K562 (cell line): Measurements from ENCODE around the gene TIMP2. TPM values are rescaled to one million over a fixed set of nuclear protein-coding genes. Genes with fewer than 3 reads are reported as not detected.

Experiments
- ATAC-seq: fragments of 200-7000 bp; cut with Tn5 transposase; 3 replicates; pipeline ENCODE4 v1.9.1; 2020; ENCODE audit warnings: moderate library complexity
- BruUV-seq: library from RNA; stranded (reverse); fragments of 400-500 nt; replicated peaks from 2 replicates; lab custom pipeline; 2021; lab: Mats Ljungman, UMichigan
- CTCF ChIA-PET: fragments of 300-600 bp; formaldehyde crosslinking; extraction: SDS; loops from one replicate; lab custom pipeline; 2021; ENCODE audit warnings: low intra/inter-chr PET ratio; lab: Yijun Ruan, JAX
- POLR2A ChIA-PET: fragments of 300-600, 350-650 bp; sonication (Branson Sonifier 250); formaldehyde crosslinking; extraction: SDS; loops from one replicate; lab custom pipeline; 2021; ENCODE audit warnings: antibody characterized with exemption, inconsistent platforms; lab: Yijun Ruan, JAX
- DNase-seq, 4 experiments: peaks; one replicate each; pipeline versions ENCODE4 v3.0.0 to v3.0.0-alpha.2; 2011 to 2018; ENCODE audit warnings: low spot score in 3 of 4, mixed read lengths in 3 of 4; ENCODE audit errors: extremely low read depth in 1 of 4
- FAIRE-seq: peaks from 2 replicates; lab custom pipeline; 2011; peaks lifted over from hg19 to GRCh38; lab: Jason Lieb, UNC
- H2AFZ ChIP-seq: 2 replicates; pipeline ENCODE4 v1.6.0; 2011; ENCODE audit warnings: low read depth, low read length, control low read depth, inconsistent platforms
- H3K27ac ChIP-seq: fragments of 200-600 bp; 3 replicates; pipeline ENCODE4 v1.8.0; 2011; ENCODE audit warnings: low read depth, mild to moderate bottlenecking, control low read depth, inconsistent platforms, low read length, moderate library complexity, mixed read lengths; ENCODE audit errors: extremely low read depth
- H3K27me3 ChIP-seq, 2 experiments: fragments of 300-600 bp in 1 of 2; 2 replicates in 1 of 2; 3 replicates in 1 of 2; pipeline versions ENCODE4 v1.6.0 to v1.8.0; 2011; ENCODE audit warnings: inconsistent platforms in 2 of 2, low read length in 2 of 2, mild to moderate bottlenecking in 1 of 2, mixed read lengths in 1 of 2, moderate library complexity in 1 of 2; ENCODE audit not compliant: control insufficient read depth in 2 of 2, insufficient read depth in 2 of 2
- H3K36me3 ChIP-seq: fragments of 300-600 bp; 3 replicates; pipeline ENCODE4 v1.8.0; 2011; ENCODE audit warnings: mild to moderate bottlenecking, low read length, inconsistent platforms; ENCODE audit not compliant: control insufficient read depth, insufficient read depth
- H3K4me1 ChIP-seq, 2 experiments: fragments of 200-600 bp in 1 of 2; replicated peaks in 1 of 2; 2 replicates in 1 of 2; 3 replicates in 1 of 2; pipeline versions ENCODE4 v1.5.1 to v1.8.0; 2011; ENCODE audit warnings: inconsistent platforms in 2 of 2, low read length in 2 of 2, mild to moderate bottlenecking in 1 of 2, mixed read lengths in 1 of 2, moderate library complexity in 1 of 2; ENCODE audit not compliant: control insufficient read depth in 2 of 2, insufficient read depth in 2 of 2
- H3K4me2 ChIP-seq: 2 replicates; pipeline ENCODE4 v1.6.1; 2011; ENCODE audit warnings: low read length, control low read depth, inconsistent platforms, mixed read lengths; ENCODE audit not compliant: insufficient read depth
- H3K4me3 ChIP-seq: fragments of 200-600 bp; sonication (generic), shearing (Covaris generic); 2 replicates; pipeline ENCODE4 v1.5.1; 2016; ENCODE audit warnings: control low read depth, inconsistent platforms
- H3K79me2 ChIP-seq: fragments of 200-600 bp; 3 replicates; pipeline ENCODE4 v1.8.0; 2011; ENCODE audit warnings: low read length, inconsistent platforms; ENCODE audit not compliant: control insufficient read depth, insufficient read depth
- H3K9ac ChIP-seq, 2 experiments: 2 replicates each; pipeline versions ENCODE4 v1.6.0 to v1.6.1; 2011; ENCODE audit warnings: low read depth in 2 of 2, low read length in 2 of 2, control low read depth in 1 of 2, inconsistent platforms in 1 of 2, mild to moderate bottlenecking in 1 of 2, mixed read lengths in 1 of 2; ENCODE audit not compliant: insufficient read depth in 1 of 2
- H3K9me1 ChIP-seq: one replicate; pipeline ENCODE4 v1.6.0; 2011; ENCODE audit warnings: inconsistent platforms, mild to moderate bottlenecking, low read length, moderate library complexity; ENCODE audit not compliant: control insufficient read depth, insufficient read depth
- H3K9me3 ChIP-seq: replicated peaks from 2 replicates; pipeline ENCODE4 v1.5.1; 2011; ENCODE audit warnings: low read depth, low read length, inconsistent platforms; ENCODE audit not compliant: control insufficient read depth, insufficient read depth
- H4K20me1 ChIP-seq: replicated peaks from 2 replicates; pipeline ENCODE4 v1.6.1; 2011; ENCODE audit warnings: low read length, inconsistent platforms, mixed read lengths; ENCODE audit not compliant: control insufficient read depth, insufficient read depth
- HDAC2 ChIP-seq: fragments of 450-650 bp; IDR thresholded peaks from 2 replicates; pipeline ENCODE4 v1.6.1; 2016; ENCODE audit warnings: mild to moderate bottlenecking
- MAFK ChIP-seq: IDR thresholded peaks from 2 replicates; pipeline ENCODE4 v1.6.1; 2011; ENCODE audit warnings: low read length, improper control_type of control experiment
- NFATC3 ChIP-seq: fragments of 450-650 bp; IDR thresholded peaks from 2 replicates; pipeline ENCODE4 v1.6.1; 2017; ENCODE audit warnings: mild to moderate bottlenecking
- POLR2G ChIP-seq: fragments of 200-400 bp; formaldehyde crosslinking; IDR thresholded peaks from 2 replicates; pipeline ENCODE4 v1.6.1; 2017; ENCODE audit warnings: low read depth, mild to moderate bottlenecking, antibody characterized with exemption, low read length, moderate library complexity
- ZNF551 ChIP-seq: fragments of 250-450 bp; sonication (Bioruptor Pico); IDR thresholded peaks from 2 replicates; pipeline ENCODE4 v1.5.0; 2021; ENCODE audit warnings: mild to moderate bottlenecking, moderate library complexity
- WGBS: fragments of 100-300 bp; shearing (Covaris generic); methylation state at CpG from one replicate; pipeline ENCODE4 v1.1.6; 2016; ENCODE audit warnings: low coverage, mixed read lengths; ENCODE audit not compliant: insufficient coverage; ENCODE audit errors: missing lambda C conversion rate; 5-methylcytosine and 5-hydroxymethylcytosine counted together
- in situ Hi-C: fragments of 300-500 bp; cut with MboI; formaldehyde crosslinking; loops from 4 replicates; pipeline ENCODE4 v1.15.0; 2018; ENCODE audit warnings: inconsistent platforms, mixed read lengths
- intact Hi-C: fragments of 100-400 bp; cut with micrococcal nuclease; formaldehyde crosslinking; loops from 2 replicates; pipeline ENCODE4 v1.14.2; 2022
- polyA plus RNA-seq, 8 experiments: library from polyadenylated mRNA; depleted of rRNA in 4 of 8; stranded (reverse) in 5 of 8; unstranded in 3 of 8; fragments of >200 nt; fragmentation: Nextera tagmentation in 2 of 8; fragmentation: Illumina TruSeq in 1 of 8; extraction: Ambion mirVana in 2 of 8; extraction: Trizol in 1 of 8; gene quantifications; 2 replicates each; pipeline versions ENCODE4 v1.2.1 to v1.2.3, GENCODE V29; 2011 to 2014; ENCODE audit warnings: inconsistent platforms in 1 of 8, missing spikeins in 1 of 8
- total RNA-seq, 7 experiments: library from RNA; depleted of rRNA in 6 of 7; stranded (reverse); fragments of >200 nt in 6 of 7; fragmentation: Illumina TruSeq in 2 of 7; extraction: Trizol in 2 of 7; gene quantifications; 2 replicates each; pipeline versions ENCODE4 v1.2.1 to v1.2.3, GENCODE V29; 2011 to 2021; ENCODE audit warnings: low replicate concordance in 1 of 7

Gene TIMP2
- total and polyA plus RNA-seq, 9 of the 15 experiments (the other 6 are each of a cell fraction or from before 2014, with no cell fraction given), result 0.55 TPM; not detected in 8

- H3K36me3 ChIP-seq, result peaks cover 91% of the 10 kb centered on the region
- intact Hi-C loops, result no loop called here
- DNase-seq, result no peak
Observed at GRCh38 chr17:78804777-78805176, 120.4 kb downstream of the TIMP2 start.

GRCh38 chr17:78803186-78803845 lies 121.9 kb downstream of the TIMP2 start:
- Histone ChIP-seq H3K4me3 (no peak overlapping the region), H3K79me2 (no peaks in the 10 kb centered on the region), H3K9ac (no peak overlapping the region), H4K20me1 (peaks cover 6% of the 10 kb centered on the region; the same call in 1 of the 2 replicates), H3K4me1 (no peaks in the 10 kb centered on the region; a peak in 1 of 5 replicates), H3K4me2 (no peak overlapping the region), H3K27me3 (no peaks in the 10 kb centered on the region), H3K36me3 (peaks cover 91% of the 10 kb centered on the region), H2AFZ (no peak overlapping the region), H3K27ac (no peak overlapping the region), H3K9me1 (no peaks in the 10 kb centered on the region), H3K9me3 (no peaks in the 10 kb centered on the region)
- in situ Hi-C loops, result no loop called here
- intact Hi-C loops, result no loop called here
- CTCF ChIA-PET, result no interaction called here
- 91% methylated on average over 14 of the region's 21 CpGs for WGBS
- BruUV-seq, result no TSS peak
- TF ChIP-seq ZNF551 (CRISPR knock-in tag) (no peak), POLR2G (0 out of 2 replicates have a peak, but pooled peaks have one; percentile 37)
- no peak for DNase-seq
- POLR2A ChIA-PET, result no interaction called here
- ATAC-seq, result no peak
- FAIRE-seq, result no peak

More at GRCh38 chr17:78804777-78805176, 120.4 kb downstream of the TIMP2 start:
- in situ Hi-C loops, result no loop called here
- H2AFZ ChIP-seq, result no peak overlapping the region
- no peaks in the 10 kb centered on the region for H3K79me2 ChIP-seq
- TF ChIP-seq NFATC3 (no peak), HDAC2 (no peak), MAFK (no peak)
- TF ChIP-seq, all 486 proteins: peak for 0
- no peaks in the 10 kb centered on the region; a peak in 1 of 5 replicates for H3K4me1 ChIP-seq
- POLR2A ChIA-PET, result interaction anchor here (3.3 kb wide), 1 partner anchor 20 kb away, joined by 16 read pairs; no protein-coding TSS in a partner anchor
- no peak overlapping the region for H3K27ac ChIP-seq
- peak; percentile 11 for FAIRE-seq
- no peaks in the 10 kb centered on the region for H4K20me1 ChIP-seq
- no peaks in the 10 kb centered on the region for H3K9me1 ChIP-seq
- H3K9me3 ChIP-seq, result no peaks in the 10 kb centered on the region
- no TSS peak for BruUV-seq
- no peak overlapping the region for H3K9ac ChIP-seq
- no peak for ATAC-seq
- no peak overlapping the region for H3K4me2 ChIP-seq
- H3K4me3 ChIP-seq, result no peak overlapping the region
- 95% methylated on average over 11 of the region's 11 CpGs for WGBS
- no peaks in the 10 kb centered on the region for H3K27me3 ChIP-seq
- CTCF ChIA-PET, result no interaction called here

Other genes with a start within 250 kb of the TIMP2 start
- 15.0 and 15.1 TPM in 2 replicates for gene CYTH1, start 143.1 kb downstream of the TIMP2 start, total RNA-seq (2014; rRNA removed)
- gene CYTH1, start 143.1 kb downstream of the TIMP2 start, total RNA-seq (2014; rRNA removed; fragmentation: Illumina TruSeq; extraction: Trizol), result 16.8 and 18.3 TPM in 2 replicates
- 19.6 and 21.2 TPM in 2 replicates for gene CYTH1, start 143.1 kb downstream of the TIMP2 start, total RNA-seq (2015; rRNA removed; fragmentation: Illumina TruSeq; extraction: Trizol)
- gene CYTH1, start 143.1 kb downstream of the TIMP2 start, total RNA-seq (2021), result 24.4 and 27.7 TPM in 2 replicates
- 16.1 and 16.5 TPM in 2 replicates for gene CYTH1, start 143.1 kb downstream of the TIMP2 start, polyA plus RNA-seq (2011; rRNA removed)
- 20.5 and 24.1 TPM in 2 replicates for gene CYTH1, start 143.1 kb downstream of the TIMP2 start, polyA plus RNA-seq (2014; fragmentation: Illumina TruSeq; extraction: Trizol)
- gene CYTH1, start 143.1 kb downstream of the TIMP2 start, polyA plus RNA-seq (2014; fragmentation: Nextera tagmentation; extraction: Ambion mirVana), result under 1 TPM; 0.52 to 0.70 TPM
- 25.1 and 25.4 TPM in 2 replicates for gene CYTH1, start 143.1 kb downstream of the TIMP2 start, polyA plus RNA-seq (2014; rRNA removed)
- 15.1 and 18.3 TPM in 2 replicates for gene USP36, start 84.6 kb downstream of the TIMP2 start, total RNA-seq (2014; rRNA removed)
- gene USP36, start 84.6 kb downstream of the TIMP2 start, total RNA-seq (2014; rRNA removed; fragmentation: Illumina TruSeq; extraction: Trizol), result 23.7 and 29.8 TPM in 2 replicates
- gene USP36, start 84.6 kb downstream of the TIMP2 start, total RNA-seq (2015; rRNA removed; fragmentation: Illumina TruSeq; extraction: Trizol), result 18.5 and 20.8 TPM in 2 replicates
- 66.8 and 72.8 TPM in 2 replicates for gene USP36, start 84.6 kb downstream of the TIMP2 start, total RNA-seq (2021)
- gene USP36, start 84.6 kb downstream of the TIMP2 start, polyA plus RNA-seq (2011; rRNA removed), result 22.5 and 34.0 TPM in 2 replicates
- 45.9 and 47.4 TPM in 2 replicates for gene USP36, start 84.6 kb downstream of the TIMP2 start, polyA plus RNA-seq (2014; fragmentation: Illumina TruSeq; extraction: Trizol)
- gene USP36, start 84.6 kb downstream of the TIMP2 start, polyA plus RNA-seq (2014; fragmentation: Nextera tagmentation; extraction: Ambion mirVana), result 1 to 10 TPM; 6.4 to 8.5 TPM
- 31.7 and 33.9 TPM in 2 replicates for gene USP36, start 84.6 kb downstream of the TIMP2 start, polyA plus RNA-seq (2014; rRNA removed)
- gene CEP295NL, start 22.2 kb downstream of the TIMP2 start, total RNA-seq (2014; rRNA removed), result not detected in 2 replicates
- gene CEP295NL, start 22.2 kb downstream of the TIMP2 start, total RNA-seq (2014; rRNA removed; fragmentation: Illumina TruSeq; extraction: Trizol), result not detected in 2 replicates
- gene CEP295NL, start 22.2 kb downstream of the TIMP2 start, total RNA-seq (2015; rRNA removed; fragmentation: Illumina TruSeq; extraction: Trizol), result not detected in 2 replicates
- gene CEP295NL, start 22.2 kb downstream of the TIMP2 start, total RNA-seq (2021), result not detected in 2 replicates
- not detected in 2 replicates for gene CEP295NL, start 22.2 kb downstream of the TIMP2 start, polyA plus RNA-seq (2011; rRNA removed)
- gene CEP295NL, start 22.2 kb downstream of the TIMP2 start, polyA plus RNA-seq (2014; fragmentation: Illumina TruSeq; extraction: Trizol), result not detected in 2 replicates
- gene CEP295NL, start 22.2 kb downstream of the TIMP2 start, polyA plus RNA-seq (2014; fragmentation: Nextera tagmentation; extraction: Ambion mirVana), result not detected
- not detected in 2 replicates for gene CEP295NL, start 22.2 kb downstream of the TIMP2 start, polyA plus RNA-seq (2014; rRNA removed)
- gene LGALS3BP, start 54.5 kb upstream of the TIMP2 start, total RNA-seq (2014; rRNA removed), result 4.8 and 5.9 TPM in 2 replicates
- 0.73 and 1.4 TPM in 2 replicates for gene LGALS3BP, start 54.5 kb upstream of the TIMP2 start, total RNA-seq (2014; rRNA removed; fragmentation: Illumina TruSeq; extraction: Trizol)
- 4.4 and 4.7 TPM in 2 replicates for gene LGALS3BP, start 54.5 kb upstream of the TIMP2 start, total RNA-seq (2015; rRNA removed; fragmentation: Illumina TruSeq; extraction: Trizol)
- gene LGALS3BP, start 54.5 kb upstream of the TIMP2 start, total RNA-seq (2021), result 5.3 and 8.7 TPM in 2 replicates
- gene LGALS3BP, start 54.5 kb upstream of the TIMP2 start, polyA plus RNA-seq (2011; rRNA removed), result 0.68 and 2.4 TPM in 2 replicates
- gene LGALS3BP, start 54.5 kb upstream of the TIMP2 start, polyA plus RNA-seq (2014; fragmentation: Illumina TruSeq; extraction: Trizol), result 3.8 and 4.2 TPM in 2 replicates
- under 1 TPM; 0.39 to 0.59 TPM for gene LGALS3BP, start 54.5 kb upstream of the TIMP2 start, polyA plus RNA-seq (2014; fragmentation: Nextera tagmentation; extraction: Ambion mirVana)
- gene LGALS3BP, start 54.5 kb upstream of the TIMP2 start, polyA plus RNA-seq (2014; rRNA removed), result 3.2 and 3.3 TPM in 2 replicates
- gene CANT1, start 84.4 kb upstream of the TIMP2 start, total RNA-seq (2014; rRNA removed), result 25.7 and 30.6 TPM in 2 replicates
- 12.6 and 13.9 TPM in 2 replicates for gene CANT1, start 84.4 kb upstream of the TIMP2 start, total RNA-seq (2014; rRNA removed; fragmentation: Illumina TruSeq; extraction: Trizol)
- gene CANT1, start 84.4 kb upstream of the TIMP2 start, total RNA-seq (2015; rRNA removed; fragmentation: Illumina TruSeq; extraction: Trizol), result 21.6 and 23.9 TPM in 2 replicates
- 66.4 and 68.4 TPM in 2 replicates for gene CANT1, start 84.4 kb upstream of the TIMP2 start, total RNA-seq (2021)
- 22.5 and 27.2 TPM in 2 replicates for gene CANT1, start 84.4 kb upstream of the TIMP2 start, polyA plus RNA-seq (2011; rRNA removed)
- gene CANT1, start 84.4 kb upstream of the TIMP2 start, polyA plus RNA-seq (2014; fragmentation: Illumina TruSeq; extraction: Trizol), result 25.8 and 29.2 TPM in 2 replicates
- 1 to 10 TPM; 2.7 to 2.9 TPM for gene CANT1, start 84.4 kb upstream of the TIMP2 start, polyA plus RNA-seq (2014; fragmentation: Nextera tagmentation; extraction: Ambion mirVana)
- 24.9 and 25.2 TPM in 2 replicates for gene CANT1, start 84.4 kb upstream of the TIMP2 start, polyA plus RNA-seq (2014; rRNA removed)
- gene C1QTNF1, start 98.8 kb upstream of the TIMP2 start, total RNA-seq (2014; rRNA removed), result not detected in 2 replicates
- gene C1QTNF1, start 98.8 kb upstream of the TIMP2 start, total RNA-seq (2014; rRNA removed; fragmentation: Illumina TruSeq; extraction: Trizol), result not detected in 2 replicates
- not detected in 2 replicates for gene C1QTNF1, start 98.8 kb upstream of the TIMP2 start, total RNA-seq (2015; rRNA removed; fragmentation: Illumina TruSeq; extraction: Trizol)
- gene C1QTNF1, start 98.8 kb upstream of the TIMP2 start, total RNA-seq (2021), result 0.09 and 0.22 TPM in 2 replicates
- not detected in 2 replicates for gene C1QTNF1, start 98.8 kb upstream of the TIMP2 start, polyA plus RNA-seq (2011; rRNA removed)
- gene C1QTNF1, start 98.8 kb upstream of the TIMP2 start, polyA plus RNA-seq (2014; fragmentation: Illumina TruSeq; extraction: Trizol), result not detected in 2 replicates
- not detected for gene C1QTNF1, start 98.8 kb upstream of the TIMP2 start, polyA plus RNA-seq (2014; fragmentation: Nextera tagmentation; extraction: Ambion mirVana)
- not detected in 2 replicates for gene C1QTNF1, start 98.8 kb upstream of the TIMP2 start, polyA plus RNA-seq (2014; rRNA removed)
- 14.0 and 17.2 TPM in 2 replicates for gene ENGASE, start 149.4 kb upstream of the TIMP2 start, total RNA-seq (2014; rRNA removed)
- 6.5 and 9.1 TPM in 2 replicates for gene ENGASE, start 149.4 kb upstream of the TIMP2 start, total RNA-seq (2014; rRNA removed; fragmentation: Illumina TruSeq; extraction: Trizol)
- 11.2 and 13.6 TPM in 2 replicates for gene ENGASE, start 149.4 kb upstream of the TIMP2 start, total RNA-seq (2015; rRNA removed; fragmentation: Illumina TruSeq; extraction: Trizol)
- 32.3 and 45.5 TPM in 2 replicates for gene ENGASE, start 149.4 kb upstream of the TIMP2 start, total RNA-seq (2021)
- 16.4 and 22.8 TPM in 2 replicates for gene ENGASE, start 149.4 kb upstream of the TIMP2 start, polyA plus RNA-seq (2011; rRNA removed)
- 13.9 and 15.2 TPM in 2 replicates for gene ENGASE, start 149.4 kb upstream of the TIMP2 start, polyA plus RNA-seq (2014; fragmentation: Illumina TruSeq; extraction: Trizol)
- under 1 TPM; 0.06 to 0.14 TPM for gene ENGASE, start 149.4 kb upstream of the TIMP2 start, polyA plus RNA-seq (2014; fragmentation: Nextera tagmentation; extraction: Ambion mirVana)
- gene ENGASE, start 149.4 kb upstream of the TIMP2 start, polyA plus RNA-seq (2014; rRNA removed), result 36.5 and 42.5 TPM in 2 replicates